ENCODE measurements around the gene SETBP1. TPM values are rescaled to one million over a fixed set of nuclear protein-coding genes. Genes with fewer than 3 reads are reported as not detected.

SETBP1 gene
- total and polyA plus RNA-seq, 9 of the 15 experiments (the other 6 are each of a cell fraction or from before 2014, with no cell fraction given): under 0.01 to 0.13 (median 0.04) TPM

DNA sequence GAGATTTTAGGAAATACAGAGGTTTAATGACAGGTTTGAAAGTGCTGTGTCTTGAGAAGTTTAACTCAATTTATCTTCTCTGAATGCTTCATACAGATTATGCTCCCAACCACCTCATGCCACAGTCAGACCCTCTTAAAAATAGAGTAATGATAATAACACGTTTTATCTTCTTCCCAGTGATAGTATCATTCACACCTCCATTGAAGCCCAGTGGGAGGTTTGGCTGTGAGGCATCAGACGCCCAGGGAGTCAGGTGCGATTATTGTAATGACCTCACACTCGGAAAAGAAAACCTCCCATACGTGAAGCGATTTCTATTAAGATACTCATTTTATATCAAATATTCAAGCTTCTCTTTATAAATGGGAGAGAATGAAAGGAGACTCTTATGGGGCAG, 366.3 kb downstream of the SETBP1 start:
- Histone ChIP-seq H3K36me3 (ENCODE audit: control insufficient read depth, insufficient read depth, low read length) (no peaks in the 10 kb centered on the region), H3K27me3 (ENCODE audit: control insufficient read depth in 2 of 2, insufficient read depth in 2 of 2, low read length in 2 of 2) (no peaks in the 10 kb centered on the region), H3K9me1 (ENCODE audit: control insufficient read depth, insufficient read depth, low read length) (no peaks in the 10 kb centered on the region), H3K79me2 (ENCODE audit: control insufficient read depth, insufficient read depth, low read length) (no peaks in the 10 kb centered on the region), H3K27ac (ENCODE audit: extremely low read depth, low read depth, low read length) (no peak overlapping the region), H3K4me2 (ENCODE audit: insufficient read depth, low read length) (no peak overlapping the region), H3K4me1 (replicated peaks in 1 of 2; ENCODE audit: control insufficient read depth in 2 of 2, insufficient read depth in 2 of 2, low read length in 2 of 2) (no peaks in the 10 kb centered on the region; a peak in 2 of 5 replicates), H3K4me3 (no peak overlapping the region), H3K9me3 (replicated peaks; ENCODE audit: control insufficient read depth, insufficient read depth, low read depth, low read length) (no peaks in the 10 kb centered on the region), H2AFZ (ENCODE audit: low read depth, low read length) (no peak overlapping the region), H4K20me1 (replicated peaks; ENCODE audit: control insufficient read depth, insufficient read depth, low read length) (no peaks in the 10 kb centered on the region), H3K9ac (ENCODE audit: insufficient read depth in 1 of 2, low read depth in 2 of 2, low read length in 2 of 2) (no peak overlapping the region)
- in situ Hi-C loops (cut with MboI) (no loop called here), intact Hi-C loops (cut with micrococcal nuclease) (no loop called here)
- TF ChIP-seq ZNF75A (CRISPR knock-in tag; IDR thresholded peaks at IDR 0.05) (no peak), ZNF12 (CRISPR knock-in tag; IDR thresholded peaks at IDR 0.05) (no peak), CBFA2T2 (conservative IDR thresholded peaks at IDR 0.05) (no peak), HDAC1 (IDR thresholded peaks at IDR 0.05) (no peak)
- ChIA-PET POLR2A (no interaction called here), CTCF (ENCODE audit: low intra/inter-chr PET ratio) (no interaction called here)
- no peak for DNase-seq (ENCODE audit: extremely low read depth in 1 of 4, low spot score in 3 of 4)
- 0% methylated on average over 6 of the region's 6 CpGs for WGBS (ENCODE audit: insufficient coverage, low coverage, missing lambda C conversion rate)
- no peak for ATAC-seq
- no TSS peak for BruUV-seq (replicated peaks)
- no peak for FAIRE-seq

DNA sequence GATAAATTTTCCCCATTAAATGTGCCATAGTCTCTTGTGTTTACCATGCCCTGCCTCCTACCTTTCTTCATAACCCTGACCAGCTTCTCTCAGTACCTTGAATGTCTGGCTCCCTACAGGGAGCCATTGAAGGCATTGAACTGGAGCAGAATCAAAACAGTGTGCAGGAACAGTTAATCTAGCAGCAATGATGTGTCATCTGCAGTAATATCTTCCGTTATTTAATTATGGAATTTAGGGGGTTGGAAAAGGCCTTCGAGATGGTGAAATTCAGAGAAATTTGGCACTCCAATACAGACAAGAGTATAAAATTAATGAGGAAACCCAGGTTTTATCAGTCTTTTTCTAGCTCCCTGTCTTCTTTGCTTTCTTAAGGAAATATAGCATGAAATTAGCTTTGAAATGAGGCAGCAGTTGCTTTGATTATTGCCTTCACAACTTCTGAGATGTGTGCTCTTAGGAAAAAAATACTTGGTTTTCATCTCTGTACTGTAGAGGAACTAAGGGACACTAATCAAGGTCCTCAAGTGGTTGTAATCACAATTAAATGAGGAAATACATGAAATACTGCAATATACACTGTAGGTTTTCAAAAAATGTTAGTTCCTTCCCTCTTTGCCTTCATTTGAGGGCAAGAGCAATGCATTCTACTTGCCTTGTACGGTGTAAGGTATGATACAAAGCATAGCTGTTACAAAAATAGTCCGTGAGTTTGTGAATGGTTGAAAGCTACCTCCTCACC, 369.1 kb downstream of the SETBP1 start:
- H3K4me3 ChIP-seq: no peak overlapping the region
- BruUV-seq (replicated peaks): no TSS peak
- no peaks in the 10 kb centered on the region for H3K79me2 ChIP-seq (ENCODE audit: control insufficient read depth, insufficient read depth, low read length)
- no peaks in the 10 kb centered on the region for H3K9me3 ChIP-seq (replicated peaks; ENCODE audit: control insufficient read depth, insufficient read depth, low read depth, low read length)
- 55% methylated on average over 4 of the region's 4 CpGs for WGBS (ENCODE audit: insufficient coverage, low coverage, missing lambda C conversion rate)
- no peaks in the 10 kb centered on the region for H3K27me3 ChIP-seq (ENCODE audit: control insufficient read depth in 2 of 2, insufficient read depth in 2 of 2, low read length in 2 of 2)
- H3K4me2 ChIP-seq (ENCODE audit: insufficient read depth, low read length): no peak overlapping the region
- H3K9me1 ChIP-seq (ENCODE audit: control insufficient read depth, insufficient read depth, low read length): no peaks in the 10 kb centered on the region
- no peaks in the 10 kb centered on the region for H3K36me3 ChIP-seq (ENCODE audit: control insufficient read depth, insufficient read depth, low read length)
- intact Hi-C loops (cut with micrococcal nuclease) (no loop called here), in situ Hi-C loops (cut with MboI) (no loop called here)
- TF ChIP-seq, protein P1, sequence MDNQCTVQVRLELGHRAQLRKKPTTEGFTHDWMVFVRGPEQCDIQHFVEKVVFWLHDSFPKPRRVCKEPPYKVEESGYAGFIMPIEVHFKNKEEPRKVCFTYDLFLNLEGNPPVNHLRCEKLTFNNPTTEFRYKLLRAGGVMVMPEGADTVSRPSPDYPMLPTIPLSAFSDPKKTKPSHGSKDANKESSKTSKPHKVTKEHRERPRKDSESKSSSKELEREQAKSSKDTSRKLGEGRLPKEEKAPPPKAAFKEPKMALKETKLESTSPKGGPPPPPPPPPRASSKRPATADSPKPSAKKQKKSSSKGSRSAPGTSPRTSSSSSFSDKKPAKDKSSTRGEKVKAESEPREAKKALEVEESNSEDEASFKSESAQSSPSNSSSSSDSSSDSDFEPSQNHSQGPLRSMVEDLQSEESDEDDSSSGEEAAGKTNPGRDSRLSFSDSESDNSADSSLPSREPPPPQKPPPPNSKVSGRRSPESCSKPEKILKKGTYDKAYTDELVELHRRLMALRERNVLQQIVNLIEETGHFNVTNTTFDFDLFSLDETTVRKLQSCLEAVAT (IDR thresholded peaks at IDR 0.05): no peak
- TF ChIP-seq ZNF324 (CRISPR knock-in tag; IDR thresholded peaks at IDR 0.05): no peak
- TF ChIP-seq COPS2 (conservative IDR thresholded peaks at IDR 0.05): no peak
- TF ChIP-seq FOXP1 (CRISPR knock-in tag; IDR thresholded peaks at IDR 0.05): no peak
- no peak for TF ChIP-seq RBM14 (IDR thresholded peaks at IDR 0.05; ENCODE audit: borderline replicate concordance, insufficient read depth, low read depth, low read length)
- no peak for TF ChIP-seq FOXJ3 (CRISPR knock-in tag; IDR thresholded peaks at IDR 0.05)
- TF ChIP-seq ZNF785 (CRISPR knock-in tag; IDR thresholded peaks at IDR 0.05): no peak
- peaks cover 0 to 2% of the 10 kb centered on the region in 2 experiments; a peak in 2 of 5 replicates for H3K4me1 ChIP-seq (replicated peaks in 1 of 2; ENCODE audit: control insufficient read depth in 2 of 2, insufficient read depth in 2 of 2, low read length in 2 of 2)
- no peak overlapping the region for H3K9ac ChIP-seq (ENCODE audit: insufficient read depth in 1 of 2, low read depth in 2 of 2, low read length in 2 of 2)
- no peak overlapping the region for H2AFZ ChIP-seq (ENCODE audit: low read depth, low read length)
- DNase-seq (ENCODE audit: extremely low read depth in 1 of 4, low spot score in 3 of 4): no peak
- FAIRE-seq: no peak
- ChIA-PET POLR2A (no interaction called here), CTCF (ENCODE audit: low intra/inter-chr PET ratio) (no interaction called here)
- no peaks in the 10 kb centered on the region for H4K20me1 ChIP-seq (replicated peaks; ENCODE audit: control insufficient read depth, insufficient read depth, low read length)
- no peak for ATAC-seq
- H3K27ac ChIP-seq (ENCODE audit: extremely low read depth, low read depth, low read length): no peak overlapping the region
